Stimulated activated CD4-positive, alpha-beta T cell treated with anti-CD3 and anti-CD28 coated beads, Interleukin-1b, Interleukin-23, amount 100 ng/mL, for 4 hours (primary cell): Measurements from ENCODE around the gene TENM3.

Experiments used
- DNase-seq, 2 donors: peaks; one replicate each; pipeline ENCODE4 v3.0.0-alpha.2; 2020; ENCODE audit warnings: low read depth in 2 of 2

Gene TENM3

GRCh38 chr4:182288534-182288933, 45.3 kb downstream of the TENM3 start:
- no peak for DNase-seq

- DNase-seq, result no peak
Measured at GRCh38 chr4:182289809-182290208, 46.6 kb downstream of the TENM3 start.

DNA sequence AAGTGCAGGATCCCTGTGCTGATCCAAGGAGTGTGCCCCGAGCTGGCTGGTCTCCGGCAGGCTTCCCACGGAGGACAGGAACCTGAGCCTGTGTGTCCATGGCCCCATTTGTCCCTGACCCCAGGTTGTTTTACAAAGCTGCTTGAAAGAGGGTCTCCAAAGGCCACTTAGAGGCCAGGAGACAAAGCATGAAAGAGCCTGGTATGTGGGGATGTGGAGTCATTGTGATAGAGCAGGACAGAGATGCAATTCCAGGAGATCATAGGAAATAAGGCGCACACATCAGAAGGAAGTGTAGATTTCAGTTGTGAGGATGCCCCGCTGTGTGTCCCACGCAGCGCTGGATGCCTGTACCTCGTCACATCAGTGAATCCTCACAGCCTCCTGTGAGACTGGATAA, 48.0 kb downstream of the TENM3 start:
- DNase-seq, result no peak

DNA sequence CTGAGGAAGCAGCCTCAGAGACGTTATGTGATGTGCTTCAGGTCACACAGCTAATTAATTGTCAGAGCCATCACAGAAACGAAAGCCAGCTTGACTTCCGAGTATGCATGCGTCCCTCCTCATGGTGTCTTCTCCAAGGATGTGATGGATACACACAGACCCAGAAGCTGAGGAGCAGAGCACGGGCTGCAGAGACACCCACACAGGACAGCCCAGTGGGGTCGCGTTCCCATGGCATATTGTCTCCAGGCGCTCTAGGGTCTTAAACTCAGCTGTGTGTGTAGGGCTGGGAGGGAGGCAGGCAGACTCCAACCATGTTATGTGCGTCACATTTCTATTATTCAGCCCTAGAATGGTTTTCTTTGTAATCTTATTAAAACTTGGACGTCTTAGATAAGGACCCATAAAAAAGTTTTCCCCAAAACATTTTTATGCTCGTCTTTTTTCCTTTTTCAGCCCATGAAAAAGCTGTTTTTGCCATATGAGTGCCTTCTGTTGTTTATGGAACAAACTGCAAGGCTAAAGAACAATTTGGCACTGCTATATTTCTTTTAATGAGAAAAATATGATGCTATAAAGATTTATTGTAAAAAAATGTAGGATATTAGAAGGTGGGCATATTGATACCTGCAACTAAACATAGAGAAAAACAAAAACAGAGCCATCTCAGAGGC, 48.5 kb downstream of the TENM3 start:
- DNase-seq, result no peak

DNA sequence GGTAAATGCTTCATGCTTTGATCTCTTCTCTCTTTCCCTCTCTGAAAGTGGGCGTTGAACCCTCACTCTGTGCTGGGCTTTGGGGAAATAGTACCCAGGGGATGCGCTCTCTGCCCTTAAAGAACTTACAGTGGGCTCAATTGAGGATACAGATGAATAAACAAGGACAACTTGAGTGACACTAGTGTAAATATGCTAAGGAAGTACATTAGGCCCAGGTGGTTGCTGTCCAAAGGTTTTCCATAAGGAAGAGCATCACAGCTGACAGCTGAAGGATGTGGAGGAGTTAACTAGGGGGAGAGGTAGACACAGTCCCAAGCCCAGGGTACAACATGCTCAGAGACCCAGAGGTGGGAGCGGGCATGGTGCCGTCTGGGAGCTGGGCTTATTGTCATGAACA, 49.4 kb downstream of the TENM3 start:
- DNase-seq, result no peak

DNA sequence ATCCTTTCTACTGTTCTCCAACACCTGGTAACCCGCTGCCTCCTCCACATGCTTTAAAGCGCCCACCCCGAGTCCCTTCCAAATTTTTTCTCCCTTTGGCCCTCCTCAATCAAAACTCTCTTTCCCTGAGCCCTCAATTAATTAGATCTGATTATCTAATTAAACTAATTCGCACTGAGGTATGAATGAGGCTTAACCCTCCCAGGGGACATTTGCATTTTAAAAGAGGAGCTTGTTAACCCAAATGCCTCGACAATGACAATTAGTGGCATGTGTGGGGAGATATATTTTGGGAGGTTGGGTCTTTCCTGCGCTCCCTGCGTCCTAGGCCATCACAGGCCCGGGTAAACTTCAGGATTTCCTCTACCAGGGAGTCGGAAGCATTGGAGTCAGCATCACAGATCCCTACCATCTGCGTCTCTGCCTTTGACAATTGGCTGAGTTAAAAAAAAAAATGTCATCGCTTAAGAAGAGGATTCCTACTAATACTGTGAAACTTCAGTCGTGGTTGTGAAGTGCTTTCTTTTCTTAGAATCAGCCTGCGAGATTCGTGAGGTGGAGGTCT, 50.6 kb downstream of the TENM3 start:
- no peak for DNase-seq

- no peak for DNase-seq
Measured at GRCh38 chr4:182294451-182294850, 51.2 kb downstream of the TENM3 start.

DNA sequence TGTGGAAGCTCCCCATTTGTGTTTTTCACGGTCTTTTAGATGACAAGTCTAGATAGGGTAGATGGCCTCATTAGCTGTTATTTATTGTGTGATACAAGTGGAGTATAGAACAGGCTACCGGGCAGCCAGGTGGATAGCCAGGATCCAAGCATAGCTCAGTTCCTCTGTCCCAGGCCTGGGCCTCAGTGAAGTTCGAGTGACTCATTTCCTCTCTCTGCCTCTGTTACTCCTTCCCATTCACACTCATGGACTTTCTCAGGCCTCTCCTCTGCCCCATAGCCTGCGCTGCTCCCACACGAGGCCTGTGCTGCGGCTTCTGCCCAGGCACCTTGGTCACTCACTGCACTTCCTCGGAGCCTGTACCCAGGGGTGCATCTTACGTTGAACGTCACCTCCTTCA, 54.5 kb downstream of the TENM3 start:
- DNase-seq, result no peak

DNA sequence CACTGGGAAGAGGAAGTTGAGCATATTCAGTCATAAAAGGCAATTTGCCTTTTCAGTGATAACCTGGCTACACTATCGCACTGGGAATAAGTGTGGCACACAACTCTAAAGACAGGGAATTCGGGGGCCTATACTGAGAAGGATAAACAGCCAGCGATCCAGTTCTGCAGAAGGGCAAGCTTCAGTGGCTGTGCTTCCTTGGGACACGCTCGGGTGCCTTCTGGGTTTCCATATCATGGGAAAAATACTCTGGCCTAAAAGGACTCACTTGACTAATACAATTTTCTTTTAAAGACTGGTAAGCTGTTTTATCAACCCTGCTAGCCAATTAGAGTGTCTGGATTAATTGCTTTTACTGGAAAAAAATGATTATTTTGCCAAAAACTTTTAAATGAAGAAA, 58.5 kb downstream of the TENM3 start:
- DNase-seq, result no peak

- no peak for DNase-seq
Measured at GRCh38 chr4:182303847-182304246, 60.6 kb downstream of the TENM3 start.

DNA sequence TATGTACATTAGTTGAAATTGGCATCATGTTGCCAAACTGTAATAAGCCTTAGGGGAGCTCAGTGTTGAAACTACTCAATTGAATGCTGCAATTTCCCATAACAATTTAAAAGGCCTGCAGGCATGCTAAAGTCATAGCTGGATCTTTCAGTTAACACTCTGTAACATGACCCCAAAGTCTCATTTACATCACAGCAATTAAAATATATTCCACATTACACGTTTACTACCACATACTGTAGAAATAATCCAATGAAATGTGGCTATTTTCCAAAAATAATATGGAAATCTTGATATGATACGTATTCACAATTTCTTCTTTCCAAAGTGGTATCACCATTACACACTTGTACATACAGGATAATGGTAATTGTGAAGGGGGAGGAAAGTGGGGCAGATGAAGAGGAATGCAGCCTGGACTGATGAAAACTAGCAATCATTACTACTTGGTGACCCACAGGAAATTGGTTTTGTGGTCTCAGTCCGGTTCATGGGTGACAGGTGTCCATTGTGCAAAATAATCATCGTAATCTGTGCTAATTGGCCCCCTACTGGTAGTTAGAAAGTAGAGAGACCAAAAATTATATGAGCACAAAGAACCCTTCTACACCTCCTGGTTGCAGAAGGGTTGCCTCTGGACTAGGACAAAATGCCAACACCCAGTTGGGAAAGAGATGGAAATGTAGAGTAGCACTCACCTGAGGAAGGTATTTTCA, 63.7 kb downstream of the TENM3 start:
- no peak for DNase-seq

GRCh38 chr4:182307746-182308145, 64.5 kb downstream of the TENM3 start:
- DNase-seq, result no peak

GRCh38 chr4:182309877-182310276, 66.7 kb downstream of the TENM3 start:
- DNase-seq, result no peak

DNA sequence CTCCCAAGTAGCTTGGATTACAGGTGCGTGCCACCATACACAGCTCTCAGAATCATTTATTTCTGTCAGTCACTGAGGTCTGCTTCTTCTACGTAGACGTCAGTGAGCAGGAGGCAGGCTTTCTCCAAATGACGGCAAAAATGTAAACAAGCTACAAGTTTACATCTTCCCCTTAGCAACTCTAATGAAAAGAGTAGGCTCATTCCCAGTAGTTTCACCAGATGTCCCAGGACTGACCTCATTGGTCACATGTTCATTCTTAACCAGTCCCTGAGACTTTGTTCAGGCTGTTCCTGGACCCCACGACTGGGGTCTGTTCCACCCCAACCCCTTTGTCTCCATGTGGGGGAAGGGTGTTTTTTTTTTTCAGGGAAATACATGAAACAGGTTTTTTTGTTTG, 67.1 kb downstream of the TENM3 start:
- DNase-seq, result no peak

- DNase-seq, result no peak
Measured at GRCh38 chr4:182310962-182311361, 67.8 kb downstream of the TENM3 start.

GRCh38 chr4:182314537-182314936, 71.3 kb downstream of the TENM3 start:
- no peak for DNase-seq

GRCh38 chr4:182318256-182318655, 75.1 kb downstream of the TENM3 start:
- DNase-seq, result no peak

GRCh38 chr4:182320092-182320491, 76.9 kb downstream of the TENM3 start:
- DNase-seq, result no peak

- DNase-seq, result no peak
Measured at GRCh38 chr4:182320580-182320979, 77.4 kb downstream of the TENM3 start.

GRCh38 chr4:182324282-182324681, 81.1 kb downstream of the TENM3 start:
- no peak for DNase-seq

DNA sequence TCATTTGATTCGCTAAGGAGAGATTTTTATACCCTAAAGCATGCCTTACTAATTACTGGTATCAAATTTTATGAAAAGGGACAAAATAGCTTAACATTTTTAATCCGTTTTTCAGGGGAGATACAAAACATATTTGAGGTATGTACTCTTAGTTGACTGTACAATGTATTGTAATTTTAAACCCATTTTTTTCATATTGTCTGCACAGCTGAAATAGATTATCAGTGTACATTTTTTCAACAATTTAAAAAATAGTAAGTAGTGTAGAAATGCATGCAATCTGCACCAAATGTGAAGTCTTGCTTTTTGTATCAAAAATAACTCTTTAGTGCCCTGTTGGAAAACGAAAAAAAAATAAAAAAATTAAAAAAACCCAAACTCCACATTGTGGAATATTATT, 82.2 kb downstream of the TENM3 start:
- DNase-seq, result no peak

GRCh38 chr4:182325848-182326255, 82.7 kb downstream of the TENM3 start:
- DNase-seq, result no peak

- no peak for DNase-seq
Measured at GRCh38 chr4:182328505-182328904, 85.3 kb downstream of the TENM3 start.
